RCC 7860 (cell line): Measurements from ENCODE around the gene TBC1D20.
"Not testable (repeated sequence)": the region's sequence is repeated elsewhere in the genome, so short reads cannot be mapped to it uniquely, and the experiment has no call there.

Source experiments
- DNase-seq: peaks from one replicate; pipeline ENCODE4 v3.0.0-alpha.2; 2015; ENCODE audit warnings: low spot score
- FAIRE-seq: peaks from 2 replicates; lab custom pipeline; 2012; peaks lifted over from hg19 to GRCh38; lab: Jason Lieb, UNC

The TBC1D20 gene

DNA sequence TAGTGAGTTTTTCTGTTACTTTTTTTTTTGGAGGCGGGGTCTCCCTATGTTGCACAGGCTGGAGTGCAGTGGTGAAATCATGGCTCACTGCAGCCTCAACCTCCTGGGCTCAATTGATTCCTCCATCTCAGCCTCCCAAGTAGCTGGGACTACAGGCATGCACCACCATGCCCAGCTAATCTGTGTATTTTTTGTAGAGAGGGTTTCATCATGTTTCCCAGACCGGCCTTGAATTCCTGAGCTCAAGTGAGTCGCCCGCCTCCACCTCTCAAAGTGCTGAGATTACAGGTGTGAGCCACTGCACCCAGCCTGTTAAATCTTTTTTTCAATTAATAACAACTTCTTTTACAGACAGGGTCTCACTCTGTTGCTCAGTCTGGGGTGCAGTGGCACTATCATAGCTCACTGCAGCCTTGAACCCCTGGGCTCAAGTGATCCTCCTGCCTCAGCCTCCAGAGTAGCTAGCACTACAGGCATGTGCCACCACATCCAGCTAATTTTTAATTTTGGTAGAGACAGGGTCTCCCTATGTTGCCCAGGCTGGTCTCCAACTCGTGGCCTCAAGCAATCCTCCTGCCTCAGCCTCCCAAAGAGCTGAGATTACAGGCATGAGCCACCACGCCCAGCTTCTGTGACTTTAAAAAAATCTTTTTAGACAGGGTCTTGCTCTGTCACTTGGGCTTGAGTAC is 14.4 kb upstream of the TBC1D20 start:
- FAIRE-seq: not testable (repeated sequence)

DNA sequence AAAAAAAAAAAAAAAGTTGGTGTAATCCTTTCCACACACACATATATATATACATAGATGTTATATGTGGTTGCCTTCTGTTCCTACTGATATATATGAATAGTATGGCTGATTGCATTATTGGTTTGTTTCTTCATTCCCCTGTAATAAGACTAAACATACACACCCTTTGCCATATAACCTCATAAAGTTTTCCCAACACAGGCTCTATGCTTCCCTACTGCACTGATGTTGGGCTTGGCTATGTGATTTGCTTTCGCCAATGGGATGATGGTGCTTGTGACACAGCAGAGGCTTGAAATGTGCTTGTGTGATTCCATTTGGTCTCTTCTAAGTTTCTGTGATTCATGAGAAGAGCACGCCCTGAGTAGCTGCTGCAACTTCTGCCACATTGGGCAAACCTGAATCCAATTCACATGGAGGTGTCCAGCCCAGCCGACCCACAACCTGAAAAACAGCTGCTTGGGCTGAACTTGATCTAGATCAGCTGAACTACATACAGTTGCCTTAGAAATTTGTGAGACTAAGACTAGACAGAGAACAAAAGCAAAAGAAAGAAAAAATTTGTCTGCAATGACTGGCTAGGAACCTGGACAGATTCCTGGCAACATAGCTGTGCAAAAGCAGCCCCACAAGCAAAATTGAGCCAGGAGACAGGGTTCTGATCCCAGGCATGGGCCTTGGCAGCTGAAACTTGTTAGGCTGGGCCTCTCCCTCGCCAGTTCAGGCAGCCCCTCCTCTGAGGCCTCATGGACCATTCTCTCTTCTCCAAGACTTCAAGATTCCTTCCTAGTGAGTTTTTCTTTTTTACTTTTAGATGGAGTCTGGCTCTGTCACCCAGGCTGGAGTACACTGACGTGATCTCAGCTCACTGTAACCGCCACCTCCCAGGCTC is 13.4 kb upstream of the TBC1D20 start:
- no peak for FAIRE-seq
- no peak for DNase-seq

More for the DNA sequence above, 14.4 kb upstream of the TBC1D20 start:
- not testable (repeated sequence) for DNase-seq

DNA sequence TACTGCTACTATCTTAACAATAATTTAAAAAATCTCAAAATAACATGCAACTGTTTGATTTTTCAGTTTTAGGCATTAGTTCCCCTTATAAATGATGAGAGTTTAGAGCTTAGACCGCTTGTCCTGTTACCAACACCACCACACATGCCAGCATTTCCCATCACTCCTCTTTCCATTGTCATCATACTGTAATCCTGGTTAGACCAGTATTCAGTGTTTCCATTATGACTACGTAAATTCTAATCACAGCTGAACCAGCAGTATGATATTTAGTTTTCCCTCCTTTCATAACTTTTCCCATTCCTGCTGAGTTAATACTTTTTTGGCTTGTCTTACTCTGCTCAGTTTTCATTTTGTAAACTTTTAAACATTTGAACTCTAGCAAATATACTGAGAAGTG is 12.2 kb upstream of the TBC1D20 start:
- DNase-seq (no peak), FAIRE-seq (no peak)

DNA sequence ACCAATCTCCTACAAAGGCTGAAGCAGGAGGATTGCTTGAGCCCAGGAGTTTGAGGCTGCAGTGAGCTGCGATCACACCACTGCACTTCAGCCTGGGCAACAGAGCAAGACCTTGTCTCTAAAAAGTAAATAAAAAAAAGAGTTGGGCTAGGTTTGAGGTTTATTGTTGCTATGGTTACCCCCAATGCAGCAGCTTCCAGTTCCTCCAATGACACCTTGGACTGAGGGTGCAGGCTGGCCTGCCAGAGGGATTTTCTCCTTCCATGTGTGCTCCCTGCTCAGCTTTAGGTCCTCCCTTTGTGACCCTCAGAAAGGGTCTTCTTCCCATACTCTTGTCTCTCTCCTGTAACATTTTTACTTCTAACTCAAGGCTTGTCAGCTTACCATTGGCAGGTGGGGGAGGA is 10.6 kb upstream of the TBC1D20 start:
- FAIRE-seq (no peak), DNase-seq (no peak)

DNA sequence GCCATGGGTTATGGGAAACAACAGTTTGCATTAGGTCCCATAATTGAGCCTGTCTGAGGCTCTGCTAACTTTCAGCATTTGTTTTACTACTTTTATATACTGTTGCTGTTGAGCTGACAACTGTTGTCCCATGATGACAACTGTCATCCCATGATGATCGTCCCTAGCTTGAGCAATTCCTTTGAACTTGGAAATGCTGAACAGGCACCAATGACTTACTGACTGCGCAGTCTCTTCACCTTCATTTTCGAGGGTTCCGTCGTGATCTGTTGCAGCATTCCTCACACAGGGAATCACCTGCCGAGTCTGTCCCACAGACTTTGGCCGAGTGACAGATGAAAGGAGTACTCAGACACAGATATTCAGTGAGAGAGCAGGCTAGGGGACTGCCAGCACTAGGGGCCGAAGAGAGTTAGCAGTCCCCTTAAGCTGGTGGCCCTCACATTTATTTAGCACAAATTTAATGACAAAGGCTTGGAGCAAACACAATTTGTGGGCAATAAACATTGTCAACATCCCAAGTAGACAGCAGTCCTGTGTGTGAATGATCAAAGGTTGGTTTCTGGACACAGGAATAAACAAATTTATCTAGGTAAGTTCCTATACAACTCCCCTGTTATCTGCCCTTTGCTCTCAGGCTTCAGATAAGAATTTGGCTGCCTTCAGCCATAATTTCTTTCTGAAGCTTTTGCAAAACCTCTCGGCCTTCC is 10.0 kb upstream of the TBC1D20 start:
- DNase-seq (no peak), FAIRE-seq (no peak)

DNA sequence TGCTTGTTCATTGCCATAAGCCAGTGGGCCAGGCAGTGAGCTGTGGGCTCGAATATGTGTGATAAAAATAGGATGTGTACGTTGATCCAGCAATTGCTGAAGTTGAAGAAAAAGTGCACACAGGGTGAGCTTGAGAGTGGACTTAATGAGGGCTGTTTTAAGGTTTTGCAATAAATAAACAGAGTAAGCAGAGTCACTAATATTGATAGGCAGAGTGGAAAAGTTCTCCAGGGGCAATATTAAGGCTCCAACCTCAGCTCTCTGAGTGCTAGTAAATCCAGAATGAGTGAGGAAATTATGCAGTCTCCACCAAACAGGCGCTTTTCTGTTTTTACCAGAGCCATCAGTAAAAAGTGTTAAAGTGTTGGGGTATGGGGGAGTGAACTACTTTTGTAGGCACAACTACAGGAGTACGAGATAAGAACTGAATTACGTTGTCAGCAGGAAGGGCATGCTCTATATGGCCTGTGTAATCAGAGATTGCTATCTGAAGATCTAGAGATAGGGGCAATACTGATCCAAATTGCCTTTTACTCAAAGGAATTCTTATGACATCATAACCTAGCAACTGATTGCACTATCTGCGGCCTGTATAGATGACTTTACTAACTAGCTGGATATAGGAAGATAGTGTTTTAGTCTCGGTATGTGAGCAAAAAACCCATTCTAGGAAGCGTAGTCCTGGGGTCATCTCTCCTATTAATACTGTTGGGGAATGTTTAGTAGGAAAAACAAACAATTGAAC is 7.6 kb upstream of the TBC1D20 start:
- no peak for FAIRE-seq
- no peak for DNase-seq

DNA sequence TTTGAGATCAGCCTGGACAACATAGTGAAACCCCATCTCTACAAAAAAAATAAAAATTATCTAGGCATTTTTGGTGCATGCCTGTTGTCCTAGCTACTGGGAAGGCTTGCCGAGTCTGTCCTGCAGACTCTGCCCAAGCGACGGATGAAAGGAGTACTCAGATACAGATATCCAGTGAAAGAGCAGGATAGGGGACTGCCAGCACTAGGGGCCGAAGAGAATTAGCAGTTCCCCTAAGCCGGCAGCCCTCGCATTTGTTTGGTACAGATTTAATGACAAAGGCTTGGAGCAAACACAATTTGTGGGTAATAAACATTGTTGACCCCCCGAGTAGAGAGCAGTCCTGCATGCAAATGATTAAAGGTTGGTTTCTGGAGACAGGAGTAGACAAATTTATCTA is 5.4 kb upstream of the TBC1D20 start:
- FAIRE-seq (no peak), DNase-seq (no peak)

DNA sequence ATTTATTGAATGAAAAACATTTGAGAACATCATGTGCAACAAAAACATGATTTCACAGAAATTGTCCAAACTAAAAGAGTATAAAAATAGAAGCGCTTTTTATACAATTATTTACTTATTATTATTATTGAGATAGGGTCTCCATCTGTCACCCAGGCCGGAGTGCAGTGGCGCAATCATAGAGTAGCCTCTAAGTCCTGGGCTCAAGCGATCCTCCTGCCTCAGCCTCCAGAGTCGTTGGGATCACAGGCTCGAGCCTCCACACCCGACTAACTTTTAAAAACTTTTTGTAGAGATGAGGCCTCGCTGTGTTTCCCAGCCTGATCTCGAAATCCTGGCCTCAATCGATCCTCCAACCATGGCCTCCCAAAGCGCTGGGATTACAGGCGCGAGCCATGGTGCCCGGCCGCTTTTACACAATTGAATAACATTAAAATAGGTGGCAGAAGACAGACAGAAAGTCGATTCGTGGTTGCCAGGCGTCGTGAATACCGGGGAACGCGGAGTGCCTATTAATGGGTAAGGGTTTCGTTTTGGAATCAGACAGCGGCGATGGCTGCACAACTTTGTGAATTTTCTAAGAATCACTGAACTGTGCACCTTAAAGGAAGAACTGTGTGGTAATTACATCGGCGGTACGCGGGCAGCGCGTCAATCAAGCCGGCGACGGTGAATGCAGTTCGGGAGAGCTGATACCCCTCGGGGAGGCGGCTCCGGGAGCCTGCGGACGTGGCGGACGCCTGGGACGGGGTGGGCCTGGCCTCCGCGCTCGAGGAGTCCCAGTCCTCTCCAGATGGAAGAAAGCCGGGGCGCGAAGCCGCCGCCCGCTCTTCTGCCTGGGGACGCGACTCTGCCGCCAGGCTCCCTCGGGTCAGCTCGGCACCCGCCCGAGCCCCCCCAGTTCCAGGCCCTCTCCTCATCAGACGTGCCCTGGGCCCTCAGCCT is 807 bp downstream of the TBC1D20 start:
- FAIRE-seq (no peak), DNase-seq (peak; percentile 10)

DNA sequence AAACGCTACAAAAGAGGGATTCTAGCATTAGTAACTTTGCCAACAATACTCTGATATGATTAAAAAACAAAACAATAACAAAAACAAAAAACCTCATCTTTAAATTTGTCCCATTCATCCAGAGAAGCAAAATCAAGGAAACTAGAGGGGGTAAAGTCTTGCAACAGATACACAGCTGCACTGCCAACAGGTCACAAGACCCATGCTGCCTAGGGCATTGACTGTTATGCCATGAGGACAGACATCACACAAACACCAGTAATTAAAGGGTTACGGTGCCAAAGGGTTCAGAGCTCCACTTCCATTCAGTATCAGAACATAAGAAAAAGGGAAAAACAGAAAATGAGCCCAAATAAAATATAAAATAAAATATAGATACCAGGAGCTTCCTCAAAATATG is 1.6 kb downstream of the TBC1D20 start:
- FAIRE-seq (no peak), DNase-seq (no peak)

DNA sequence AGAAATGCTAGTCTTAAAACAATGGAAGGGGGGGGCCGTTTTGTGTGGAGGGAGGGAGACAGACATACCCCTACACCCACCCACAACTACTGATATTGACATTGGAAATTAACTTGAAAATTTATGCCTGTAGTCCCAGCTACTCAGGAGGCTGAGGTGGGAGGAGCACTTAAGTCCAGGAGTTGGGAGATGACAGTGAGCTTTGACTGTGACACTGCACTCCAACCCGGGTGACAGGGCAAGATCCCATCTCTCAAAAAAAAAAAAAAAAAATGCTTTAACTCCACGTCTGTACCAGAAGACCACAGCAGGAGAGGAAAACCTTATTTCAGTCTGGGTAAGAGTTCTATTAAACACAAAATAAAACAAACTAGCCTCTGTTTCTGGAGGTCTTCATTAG is 2.2 kb downstream of the TBC1D20 start:
- no peak for FAIRE-seq

DNA sequence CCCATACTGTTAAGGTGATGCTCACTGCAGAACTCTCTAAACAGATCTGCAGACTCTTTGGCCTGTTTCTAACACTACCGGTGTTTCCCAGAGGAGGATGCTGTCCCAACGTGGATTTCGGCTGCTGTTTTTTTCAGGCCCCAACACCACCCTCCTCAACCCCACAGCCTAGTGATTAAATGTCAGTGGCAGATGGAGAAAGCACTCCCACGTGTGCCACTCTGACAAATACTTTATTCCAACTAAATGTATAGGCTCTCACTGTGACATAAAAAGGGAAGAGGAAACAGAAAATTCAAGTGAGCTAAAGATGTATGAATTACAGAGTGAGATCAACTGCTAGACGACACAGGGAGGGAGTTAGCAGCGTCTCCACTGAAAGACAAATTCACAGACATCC is 3.6 kb downstream of the TBC1D20 start:
- DNase-seq (no peak), FAIRE-seq (no peak)

More for the DNA sequence above, 2.2 kb downstream of the TBC1D20 start:
- DNase-seq: no peak

DNA sequence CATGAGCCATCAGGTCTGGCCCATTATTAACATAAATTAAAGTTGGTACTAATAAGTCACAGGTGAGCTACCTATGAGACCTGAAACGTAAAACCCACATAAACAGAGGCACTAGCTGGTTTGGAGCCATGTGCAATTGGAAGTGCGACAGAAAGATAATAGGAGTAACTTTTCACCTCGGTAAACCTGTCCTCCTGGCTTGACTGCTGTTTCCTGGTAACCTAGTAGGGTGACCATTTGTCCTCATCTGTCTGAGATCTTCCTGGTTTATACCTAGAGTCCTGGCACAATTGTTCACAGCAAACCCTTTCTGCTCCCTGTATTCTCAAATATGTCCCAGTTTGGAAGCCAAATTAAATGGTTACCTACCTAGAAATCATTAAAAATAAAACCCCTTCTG is 7.4 kb downstream of the TBC1D20 start:
- FAIRE-seq (no peak), DNase-seq (no peak)

DNA sequence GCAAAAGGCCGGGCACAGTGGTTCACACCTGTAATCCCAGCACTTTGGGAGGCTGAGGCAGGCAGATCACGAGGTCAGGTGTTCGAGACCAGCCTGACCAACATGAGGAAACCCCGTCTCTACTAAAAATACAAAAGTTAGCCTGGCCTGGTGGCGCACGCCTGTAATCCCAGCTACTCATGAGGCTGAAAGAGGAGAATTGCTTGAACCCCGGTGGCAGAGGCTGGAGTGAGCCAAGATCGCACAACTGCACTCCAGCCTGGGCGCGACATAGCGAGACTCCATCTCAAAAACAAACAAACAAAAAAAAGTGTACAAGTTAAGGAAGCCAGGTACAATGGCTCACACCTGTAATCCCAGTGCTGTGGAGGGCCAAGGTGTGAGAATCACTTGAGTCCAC is 10.3 kb downstream of the TBC1D20 start:
- FAIRE-seq, DNase-seq: not testable (repeated sequence)

DNA sequence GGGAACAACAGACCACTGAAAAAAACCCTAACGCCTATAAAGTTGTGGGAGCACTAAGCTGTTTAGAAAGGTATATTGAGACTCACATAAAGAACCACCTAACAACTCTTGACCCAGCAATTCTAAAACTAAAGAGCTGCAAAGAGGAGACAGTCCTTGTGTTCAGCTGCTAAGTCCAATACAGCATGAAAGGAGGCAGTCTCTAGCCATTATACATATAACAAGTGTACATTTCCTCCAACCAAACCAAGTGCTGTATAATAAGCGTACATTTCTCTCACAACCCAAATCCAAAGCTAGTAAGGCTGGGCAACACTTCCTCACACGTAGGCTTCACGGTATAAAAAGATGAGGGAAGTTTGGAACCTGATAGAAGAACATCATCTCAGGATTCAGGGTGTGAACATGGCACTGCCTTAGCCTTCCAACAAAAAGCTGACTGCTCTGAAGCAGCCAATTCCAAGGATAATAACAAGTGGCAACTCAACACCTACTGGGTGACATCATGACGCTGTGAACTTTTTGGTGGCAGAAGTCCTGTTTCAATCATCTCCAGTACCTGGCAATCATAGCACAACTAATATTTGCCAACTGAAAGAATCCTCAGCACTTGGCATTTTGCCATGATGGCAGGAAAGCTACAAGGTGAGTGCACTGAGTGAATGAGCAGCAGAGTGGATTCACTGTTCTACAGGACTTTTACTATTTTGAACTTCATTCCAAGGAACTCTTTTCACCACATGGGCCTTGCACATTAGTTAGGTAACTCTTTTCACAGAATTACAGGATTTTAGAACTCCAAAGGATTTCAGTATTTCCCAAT is 16.6 kb downstream of the TBC1D20 start:
- FAIRE-seq: no peak
- DNase-seq: no peak

DNA sequence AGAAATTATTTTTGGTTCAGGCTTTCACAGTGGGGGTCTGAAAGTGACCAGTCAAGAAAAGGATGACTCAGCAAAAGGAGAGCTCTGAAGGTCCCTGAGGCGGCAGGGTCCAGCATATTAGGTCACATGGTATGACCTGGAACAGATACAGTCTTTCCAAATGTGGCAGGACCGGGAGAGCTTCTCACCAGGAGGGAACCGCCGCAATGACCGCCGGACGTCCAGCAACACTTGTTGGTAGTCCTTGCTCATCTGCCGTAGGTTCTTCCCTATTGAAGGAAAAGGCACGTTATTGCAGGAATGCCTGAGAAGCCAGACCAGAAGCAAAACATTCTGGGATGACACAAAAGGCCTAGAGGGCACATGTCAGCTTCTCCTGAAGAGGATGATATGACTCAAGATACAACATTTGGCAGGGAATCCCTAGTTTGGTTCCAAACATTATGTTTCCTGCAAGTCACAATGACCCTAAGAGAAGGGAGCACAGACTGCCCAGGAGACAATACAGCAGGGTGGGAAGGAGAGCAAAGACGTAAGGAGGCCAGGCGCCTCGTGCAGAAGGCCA is 17.4 kb downstream of the TBC1D20 start:
- DNase-seq (no peak), FAIRE-seq (no peak)

DNA sequence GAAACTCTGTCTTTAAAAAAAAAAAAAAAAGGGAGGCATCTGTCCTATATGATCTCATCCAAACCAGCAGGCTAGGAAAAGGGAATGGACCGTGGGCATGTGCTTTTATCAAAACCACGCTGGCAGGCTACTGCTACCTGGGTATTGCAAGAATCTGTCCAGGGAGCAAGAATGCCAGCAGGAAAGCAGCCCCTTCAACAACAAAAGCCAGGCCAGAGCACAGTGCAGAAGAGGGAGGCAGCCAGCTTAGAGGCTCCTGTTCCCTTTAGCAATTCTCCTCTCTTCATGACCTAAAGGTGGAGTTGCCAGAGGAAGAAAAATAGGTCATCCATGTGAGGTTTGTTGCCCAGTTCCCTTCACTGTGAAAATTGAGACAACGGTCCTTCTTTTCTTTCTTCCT is 18.2 kb downstream of the TBC1D20 start:
- DNase-seq (no peak), FAIRE-seq (no peak)

DNA sequence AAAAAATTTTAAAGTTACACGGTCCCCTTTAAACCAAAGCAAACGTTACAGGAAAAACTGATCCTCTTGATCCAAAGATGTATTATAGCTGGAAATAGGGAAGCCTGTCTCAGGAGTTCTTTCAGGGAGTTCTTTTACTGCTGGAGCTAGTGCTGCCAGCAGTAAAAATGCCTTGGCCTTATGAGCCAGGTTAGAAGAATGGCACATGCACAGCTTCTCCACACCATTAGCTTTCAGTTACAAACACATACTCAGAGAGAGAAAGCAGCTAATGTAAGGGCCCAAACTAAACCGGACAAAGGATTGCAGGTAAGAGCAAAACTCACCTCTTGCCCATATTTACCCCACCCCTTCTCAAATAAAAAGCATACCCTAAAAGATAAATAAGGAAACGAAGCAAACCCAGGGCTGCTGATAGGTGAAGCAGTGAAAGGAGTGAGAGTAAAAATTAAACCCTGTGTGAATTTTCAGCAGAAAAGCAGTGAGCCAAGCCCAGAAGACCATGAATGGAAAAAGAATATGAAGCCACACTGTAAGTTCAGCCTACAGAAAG is 19.0 kb downstream of the TBC1D20 start:
- FAIRE-seq: no peak

DNA sequence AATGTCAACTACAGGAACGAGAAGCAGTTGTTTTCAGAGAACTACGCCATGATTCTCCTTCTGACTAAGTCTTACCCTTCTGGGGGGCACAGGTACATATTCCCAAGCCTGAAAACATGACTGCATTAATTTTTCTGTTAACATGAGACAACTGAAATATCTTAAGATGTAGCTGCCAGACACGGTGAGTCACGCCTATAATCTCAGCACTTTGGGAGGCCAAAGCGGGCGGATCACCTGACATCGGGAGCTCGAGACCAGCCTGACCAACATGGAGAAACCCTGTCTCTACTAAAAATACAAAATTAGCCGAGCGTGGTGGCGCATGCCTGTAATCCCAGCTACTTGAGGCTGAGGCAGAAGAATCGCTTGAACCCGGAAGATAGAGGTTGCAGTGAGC is 21.7 kb downstream of the TBC1D20 start:
- FAIRE-seq (no peak), DNase-seq (no peak)

More for the DNA sequence above, 19.0 kb downstream of the TBC1D20 start:
- DNase-seq: no peak
